ENCODE measurements around the gene CASZ1. TPM values are rescaled to one million over a fixed set of nuclear protein-coding genes. Genes with fewer than 3 reads are reported as not detected.

Gene CASZ1
- total RNA-seq, 1 experiment from 2014 or later = 3.9 TPM

DNA sequence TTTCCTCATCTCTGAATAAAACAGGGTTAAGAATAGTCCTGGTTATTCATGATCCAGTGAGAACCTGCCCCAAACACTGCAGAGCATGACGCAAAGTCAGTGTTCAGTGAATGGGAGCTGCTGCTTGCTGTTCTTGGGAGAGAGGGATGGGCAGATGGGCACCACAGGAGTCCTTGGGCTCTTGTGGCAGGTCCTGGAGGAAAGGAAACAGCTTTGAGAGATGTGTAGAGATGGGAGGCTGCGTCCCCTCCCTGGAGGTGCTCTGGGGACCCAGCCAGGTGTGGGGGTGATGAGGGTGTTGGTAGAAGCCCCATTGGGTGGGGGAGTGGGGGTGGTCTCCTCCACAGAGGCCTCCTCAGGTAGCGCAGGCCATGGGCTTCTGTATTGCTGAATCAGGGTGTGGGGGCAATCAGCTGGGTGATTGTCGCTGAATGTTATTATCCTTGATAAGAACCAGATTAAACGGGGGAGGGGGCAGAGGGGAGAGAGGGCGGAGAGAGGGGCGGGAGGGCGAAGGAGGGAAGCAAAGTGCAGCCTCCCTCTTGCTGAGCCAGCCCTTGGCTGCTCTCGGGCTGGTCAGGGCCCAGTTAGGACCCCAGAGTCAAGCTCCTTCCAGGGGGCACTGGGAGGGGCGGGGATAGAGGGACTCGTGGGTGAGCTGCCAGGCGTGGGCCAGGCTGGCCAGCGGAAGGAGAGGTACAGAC, 22.9 kb upstream of the CASZ1 start:
- no peaks in the 10 kb centered on the region for H4K20me1 ChIP-seq (ENCODE audit: control insufficient read depth, insufficient read depth, insufficient read length)
- no peaks in the 10 kb centered on the region for H3K9me3 ChIP-seq (ENCODE audit: control insufficient read depth, low read depth, low read length)
- no peak overlapping the region for H2BK20ac ChIP-seq (ENCODE audit: low read depth, low read length, poor library complexity, severe bottlenecking)
- no CpG with 5 or more reads among the region's 13 CpGs for WGBS (ENCODE audit: extremely low coverage, insufficient read length, low lambda C conversion rate)
- no peak overlapping the region for H3K56ac ChIP-seq (ENCODE audit: insufficient read length, low read depth, low read length)
- no peak overlapping the region for H3K4ac ChIP-seq (ENCODE audit: low read depth, low read length)
- H2BK120ac ChIP-seq (ENCODE audit: low read depth, low read length, poor library complexity, severe bottlenecking) = no peak overlapping the region
- no peak overlapping the region for H4K91ac ChIP-seq (ENCODE audit: insufficient read length, low read depth, low read length)
- H3K4me3 Mint-ChIP-seq = no peak overlapping the region
- no peak overlapping the region for H2BK5ac ChIP-seq (ENCODE audit: insufficient read length, low read length)
- H3K36me3 Mint-ChIP-seq (ENCODE audit: insufficient read depth in 1 of 3, low read depth in 3 of 3) = no peaks in the 10 kb centered on the region; a peak in 1 of 7 replicates
- H3K4me2 ChIP-seq (ENCODE audit: insufficient read depth, insufficient read length, low read length) = no peak overlapping the region
- no peak overlapping the region for H4K5ac ChIP-seq (ENCODE audit: insufficient read length, low read depth, low read length)
- H3K18ac ChIP-seq (ENCODE audit: insufficient read length, low read depth, low read length) = no peak overlapping the region
- H2BK12ac ChIP-seq (ENCODE audit: insufficient read length, low read depth, low read length) = no peak overlapping the region
- no peak overlapping the region for H3K9ac ChIP-seq (ENCODE audit: extremely low read depth, insufficient read length, low read length)
- no peak overlapping the region for H4K8ac ChIP-seq (replicated peaks; ENCODE audit: insufficient read length, low read depth, low read length)
- no peaks in the 10 kb centered on the region for H3K27me3 ChIP-seq (ENCODE audit: insufficient read depth, low read length)
- peaks cover 10% of the 10 kb centered on the region; the same call in 1 of the 2 replicates for H3K4me1 ChIP-seq (ENCODE audit: insufficient read depth, low read length)
- DNase-seq = no peak
- peaks cover 25 to 58% of the 10 kb centered on the region in 2 experiments for H3K4me1 Mint-ChIP-seq
- no peak overlapping the region for H2AFZ ChIP-seq (ENCODE audit: low read length)
- H2AK5ac ChIP-seq (ENCODE audit: insufficient read length, low read length) = no peak overlapping the region
- no peak overlapping the region for H3T11ph ChIP-seq (ENCODE audit: low read length)
- H3K79me1 ChIP-seq (ENCODE audit: insufficient read depth, low read depth, low read length, poor library complexity, severe bottlenecking) = no peaks in the 10 kb centered on the region
- H3K23me2 ChIP-seq (ENCODE audit: insufficient read length, low read depth, low read length, poor library complexity, severe bottlenecking) = no peaks in the 10 kb centered on the region
- TF ChIP-seq, protein P1, sequence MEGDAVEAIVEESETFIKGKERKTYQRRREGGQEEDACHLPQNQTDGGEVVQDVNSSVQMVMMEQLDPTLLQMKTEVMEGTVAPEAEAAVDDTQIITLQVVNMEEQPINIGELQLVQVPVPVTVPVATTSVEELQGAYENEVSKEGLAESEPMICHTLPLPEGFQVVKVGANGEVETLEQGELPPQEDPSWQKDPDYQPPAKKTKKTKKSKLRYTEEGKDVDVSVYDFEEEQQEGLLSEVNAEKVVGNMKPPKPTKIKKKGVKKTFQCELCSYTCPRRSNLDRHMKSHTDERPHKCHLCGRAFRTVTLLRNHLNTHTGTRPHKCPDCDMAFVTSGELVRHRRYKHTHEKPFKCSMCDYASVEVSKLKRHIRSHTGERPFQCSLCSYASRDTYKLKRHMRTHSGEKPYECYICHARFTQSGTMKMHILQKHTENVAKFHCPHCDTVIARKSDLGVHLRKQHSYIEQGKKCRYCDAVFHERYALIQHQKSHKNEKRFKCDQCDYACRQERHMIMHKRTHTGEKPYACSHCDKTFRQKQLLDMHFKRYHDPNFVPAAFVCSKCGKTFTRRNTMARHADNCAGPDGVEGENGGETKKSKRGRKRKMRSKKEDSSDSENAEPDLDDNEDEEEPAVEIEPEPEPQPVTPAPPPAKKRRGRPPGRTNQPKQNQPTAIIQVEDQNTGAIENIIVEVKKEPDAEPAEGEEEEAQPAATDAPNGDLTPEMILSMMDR (conservative IDR thresholded peaks at IDR 0.05) = no peak
- no peak overlapping the region for H2BK15ac ChIP-seq (ENCODE audit: low read depth, low read length)
- peaks cover 4% of the 10 kb centered on the region for H3K27me3 Mint-ChIP-seq (ENCODE audit: low read depth)
- H3K79me2 ChIP-seq (ENCODE audit: insufficient read depth, low read length) = no peaks in the 10 kb centered on the region
- no peak overlapping the region for H3K23ac ChIP-seq (ENCODE audit: insufficient read length, low read depth, low read length)
- no peaks in the 10 kb centered on the region; a peak in 1 of 5 replicates for H3K9me3 Mint-ChIP-seq
- H3K27ac Mint-ChIP-seq = peak overlapping the region in 1 of 3 experiments; percentile 1; a peak in 1 of 7 replicates
- H3K27ac ChIP-seq (ENCODE audit: insufficient read length, low read depth, low read length) = no peak overlapping the region
- H3K14ac ChIP-seq (ENCODE audit: insufficient read depth, low read length) = 0 out of 2 replicates have a peak overlapping the region, but pooled peaks have one; percentile 1

Measured in H9 (cell line).